HG03066 (cell line): ENCODE data around the gene GRID1.
A peak's percentile ranks its signal among the peaks of the same experiment; 100 is the strongest.

Experiments
- ATAC-seq: cut with Tn5 transposase; IDR thresholded peaks from one replicate; pipeline ENCODE4 v1.9.1; 2021; ENCODE audit warnings: low read depth; ENCODE audit not compliant: unreplicated experiment

The GRID1 gene

GRCh38 chr10:86282664-86283465, 83.7 kb downstream of the GRID1 start:
- ATAC-seq: no peak

- no peak for ATAC-seq
These were observed 85.2 kb downstream of the GRID1 start for GRCh38 chr10:86281396-86281795.

- ATAC-seq: no peak
These were observed 97.3 kb downstream of the GRID1 start for GRCh38 chr10:86269332-86269731.

- no peak for ATAC-seq
These were observed 99.1 kb downstream of the GRID1 start for GRCh38 chr10:86267286-86268195.

- ATAC-seq: no peak
These were observed 100.0 kb downstream of the GRID1 start for GRCh38 chr10:86266446-86267242.

GRCh38 chr10:86265895-86266259, 100.7 kb downstream of the GRID1 start:
- ATAC-seq: no peak

- ATAC-seq: no peak
These were observed 101.2 kb downstream of the GRID1 start for GRCh38 chr10:86265236-86265894.

- ATAC-seq: no peak
These were observed 101.9 kb downstream of the GRID1 start for GRCh38 chr10:86264481-86265231.

GRCh38 chr10:86263907-86264306, 102.7 kb downstream of the GRID1 start:
- ATAC-seq: no peak

- ATAC-seq: no peak
These were observed 103.4 kb downstream of the GRID1 start for GRCh38 chr10:86263209-86263608.

- ATAC-seq: no peak
These were observed 103.9 kb downstream of the GRID1 start for GRCh38 chr10:86262688-86263181.

- ATAC-seq: peak; percentile 60
These were observed 104.5 kb downstream of the GRID1 start for GRCh38 chr10:86261941-86262687.

GRCh38 chr10:86261470-86261869, 105.1 kb downstream of the GRID1 start:
- ATAC-seq: no peak

GRCh38 chr10:86260564-86260963, 106.0 kb downstream of the GRID1 start:
- ATAC-seq: no peak

GRCh38 chr10:86259901-86260562, 106.6 kb downstream of the GRID1 start:
- no peak for ATAC-seq

GRCh38 chr10:86258941-86259340, 107.7 kb downstream of the GRID1 start:
- no peak for ATAC-seq

- ATAC-seq: no peak
These were observed 108.1 kb downstream of the GRID1 start for GRCh38 chr10:86258499-86258898.

GRCh38 chr10:86257683-86258082, 108.9 kb downstream of the GRID1 start:
- no peak for ATAC-seq
